ENCODE data around the gene FAM216B. TPM values are rescaled to one million over a fixed set of nuclear protein-coding genes. Genes with fewer than 3 reads are reported as not detected.

FAM216B gene
- total and polyA plus RNA-seq, 2 of the 13 experiments (the other 11 are each of a cell fraction or from before 2014, with no cell fraction given): not detected

DNA sequence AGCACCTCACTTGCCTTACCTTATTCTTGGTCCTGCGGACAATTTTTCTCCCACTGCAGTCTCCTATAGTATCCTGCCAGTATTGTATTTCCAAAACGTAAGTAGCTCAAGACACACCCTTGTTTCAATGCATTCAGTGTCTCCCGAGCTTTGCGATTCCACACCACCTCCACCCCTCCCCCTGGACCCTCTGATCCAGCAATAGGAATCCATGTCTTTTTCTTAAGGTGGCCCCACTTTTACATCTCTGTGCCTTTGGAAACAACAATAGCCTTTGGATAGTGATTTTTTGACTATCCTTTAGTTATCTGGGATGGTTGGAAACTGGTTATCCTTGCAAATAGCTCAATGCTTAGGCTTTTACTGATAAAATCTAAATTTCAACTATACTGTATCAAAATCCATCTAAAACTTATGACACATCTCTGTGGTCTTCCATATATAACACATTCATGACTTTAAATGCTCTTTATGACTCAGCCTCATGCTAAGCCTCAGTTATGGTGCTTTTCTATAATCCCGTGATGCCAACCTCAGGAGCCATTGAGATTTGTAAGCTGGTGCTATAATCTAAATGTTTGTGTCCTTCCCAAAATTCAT lies 27.1 kb downstream of the FAM216B start:
- WGBS (ENCODE audit: low lambda C conversion rate): 0% methylated on average over 5 of the region's 5 CpGs
- intact Hi-C loops (cut with micrococcal nuclease; ENCODE audit: unreplicated experiment) (no loop called here), in situ Hi-C loops (cut with HindIII; ENCODE audit: extremely low pct_ligation_motif_present, low pct_unique_long_range_greater_than_20kb) (no loop called here)
- Histone ChIP-seq H3K4me3 (replicated peaks in 1 of 3; ENCODE audit: insufficient read depth in 1 of 3, low read depth in 2 of 3, low read length in 3 of 3) (no peak overlapping the region), H3K9me3 (ENCODE audit: low read length) (peaks cover 9% of the 10 kb centered on the region; the same call in 1 of the 2 replicates), H4K20me1 (ENCODE audit: insufficient read depth, low read length) (no peaks in the 10 kb centered on the region), H2AFZ (ENCODE audit: low read length) (no peak overlapping the region), H3K79me2 (ENCODE audit: insufficient read depth, low read length) (no peaks in the 10 kb centered on the region), H3K36me3 (replicated peaks in 1 of 2; ENCODE audit: control insufficient read depth in 1 of 2, insufficient read depth in 2 of 2, low read length in 2 of 2) (no peaks in the 10 kb centered on the region), H3K4me2 (ENCODE audit: low read depth, low read length) (no peak overlapping the region), H3K27me3 (ENCODE audit: control insufficient read depth in 1 of 2, insufficient read depth in 2 of 2, low read length in 2 of 2) (no peaks in the 10 kb centered on the region), H3K9ac (ENCODE audit: insufficient read depth, low read depth, low read length) (no peak overlapping the region), H3K4me1 (ENCODE audit: insufficient read depth, low read length) (no peaks in the 10 kb centered on the region), H3K27ac (ENCODE audit: extremely low read length, insufficient read depth, low read length) (no peak overlapping the region)
- no peak for FAIRE-seq
- ChIA-PET POLR2A (no interaction called here), CTCF (ENCODE audit: low intra/inter-chr PET ratio, low total read pairs) (no interaction called here)
- DNase-seq (ENCODE audit: low spot score): no peak
- ATAC-seq: no peak
- no TSS peak for BruUV-seq (replicated peaks)
- no peak for TF ChIP-seq FOXP1 (IDR thresholded peaks at IDR 0.05)
- no peak for TF ChIP-seq FOXP1 (CRISPR knock-in tag; IDR thresholded peaks at IDR 0.05)
- no peak for TF ChIP-seq ZNF335 (CRISPR knock-in tag; IDR thresholded peaks at IDR 0.05)
- no peak for TF ChIP-seq ZKSCAN8 (CRISPR knock-in tag; IDR thresholded peaks at IDR 0.05; ENCODE audit: borderline replicate concordance)
- TF ChIP-seq ISL2 (CRISPR knock-in tag; IDR thresholded peaks at IDR 0.05): no peak
- TF ChIP-seq, protein P1, sequence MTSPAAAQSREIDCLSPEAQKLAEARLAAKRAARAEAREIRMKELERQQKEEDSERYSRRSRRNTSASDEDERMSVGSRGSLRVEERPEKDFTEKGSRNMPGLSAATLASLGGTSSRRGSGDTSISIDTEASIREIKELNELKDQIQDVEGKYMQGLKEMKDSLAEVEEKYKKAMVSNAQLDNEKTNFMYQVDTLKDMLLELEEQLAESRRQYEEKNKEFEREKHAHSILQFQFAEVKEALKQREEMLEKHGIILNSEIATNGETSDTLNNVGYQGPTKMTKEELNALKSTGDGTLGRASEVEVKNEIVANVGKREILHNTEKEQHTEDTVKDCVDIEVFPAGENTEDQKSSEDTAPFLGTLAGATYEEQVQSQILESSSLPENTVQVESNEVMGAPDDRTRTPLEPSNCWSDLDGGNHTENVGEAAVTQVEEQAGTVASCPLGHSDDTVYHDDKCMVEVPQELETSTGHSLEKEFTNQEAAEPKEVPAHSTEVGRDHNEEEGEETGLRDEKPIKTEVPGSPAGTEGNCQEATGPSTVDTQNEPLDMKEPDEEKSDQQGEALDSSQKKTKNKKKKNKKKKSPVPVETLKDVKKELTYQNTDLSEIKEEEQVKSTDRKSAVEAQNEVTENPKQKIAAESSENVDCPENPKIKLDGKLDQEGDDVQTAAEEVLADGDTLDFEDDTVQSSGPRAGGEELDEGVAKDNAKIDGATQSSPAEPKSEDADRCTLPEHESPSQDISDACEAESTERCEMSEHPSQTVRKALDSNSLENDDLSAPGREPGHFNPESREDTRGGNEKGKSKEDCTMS (CRISPR knock-in tag; conservative IDR thresholded peaks at IDR 0.05): no peak
- TF ChIP-seq, protein P2, sequence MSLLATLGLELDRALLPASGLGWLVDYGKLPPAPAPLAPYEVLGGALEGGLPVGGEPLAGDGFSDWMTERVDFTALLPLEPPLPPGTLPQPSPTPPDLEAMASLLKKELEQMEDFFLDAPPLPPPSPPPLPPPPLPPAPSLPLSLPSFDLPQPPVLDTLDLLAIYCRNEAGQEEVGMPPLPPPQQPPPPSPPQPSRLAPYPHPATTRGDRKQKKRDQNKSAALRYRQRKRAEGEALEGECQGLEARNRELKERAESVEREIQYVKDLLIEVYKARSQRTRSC (CRISPR knock-in tag; IDR thresholded peaks at IDR 0.05; ENCODE audit: low read depth): no peak
- TF ChIP-seq, protein P3, sequence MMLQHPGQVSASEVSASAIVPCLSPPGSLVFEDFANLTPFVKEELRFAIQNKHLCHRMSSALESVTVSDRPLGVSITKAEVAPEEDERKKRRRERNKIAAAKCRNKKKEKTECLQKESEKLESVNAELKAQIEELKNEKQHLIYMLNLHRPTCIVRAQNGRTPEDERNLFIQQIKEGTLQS (CRISPR knock-in tag; IDR thresholded peaks at IDR 0.05): no peak
- TF ChIP-seq ZNF124 (CRISPR knock-in tag; IDR thresholded peaks at IDR 0.05): no peak
- TF ChIP-seq TP53 (CRISPR knock-in tag; conservative IDR thresholded peaks at IDR 0.05): no peak
- TF ChIP-seq, protein P4, sequence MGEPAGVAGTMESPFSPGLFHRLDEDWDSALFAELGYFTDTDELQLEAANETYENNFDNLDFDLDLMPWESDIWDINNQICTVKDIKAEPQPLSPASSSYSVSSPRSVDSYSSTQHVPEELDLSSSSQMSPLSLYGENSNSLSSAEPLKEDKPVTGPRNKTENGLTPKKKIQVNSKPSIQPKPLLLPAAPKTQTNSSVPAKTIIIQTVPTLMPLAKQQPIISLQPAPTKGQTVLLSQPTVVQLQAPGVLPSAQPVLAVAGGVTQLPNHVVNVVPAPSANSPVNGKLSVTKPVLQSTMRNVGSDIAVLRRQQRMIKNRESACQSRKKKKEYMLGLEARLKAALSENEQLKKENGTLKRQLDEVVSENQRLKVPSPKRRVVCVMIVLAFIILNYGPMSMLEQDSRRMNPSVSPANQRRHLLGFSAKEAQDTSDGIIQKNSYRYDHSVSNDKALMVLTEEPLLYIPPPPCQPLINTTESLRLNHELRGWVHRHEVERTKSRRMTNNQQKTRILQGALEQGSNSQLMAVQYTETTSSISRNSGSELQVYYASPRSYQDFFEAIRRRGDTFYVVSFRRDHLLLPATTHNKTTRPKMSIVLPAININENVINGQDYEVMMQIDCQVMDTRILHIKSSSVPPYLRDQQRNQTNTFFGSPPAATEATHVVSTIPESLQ (CRISPR knock-in tag; conservative IDR thresholded peaks at IDR 0.05): no peak
- TF ChIP-seq ADNP (CRISPR knock-in tag; IDR thresholded peaks at IDR 0.05): no peak
- TF ChIP-seq ZNF564 (CRISPR knock-in tag; IDR thresholded peaks at IDR 0.05): no peak
- no peak for TF ChIP-seq FOSL1 (CRISPR knock-in tag; IDR thresholded peaks at IDR 0.05; ENCODE audit: borderline replicate concordance)
- no peak for TF ChIP-seq CBX2 (IDR thresholded peaks at IDR 0.05; ENCODE audit: low read depth, low read length)
- no peak for TF ChIP-seq CBX2 (CRISPR knock-in tag; IDR thresholded peaks at IDR 0.05; ENCODE audit: low read depth)
- TF ChIP-seq, protein P5, sequence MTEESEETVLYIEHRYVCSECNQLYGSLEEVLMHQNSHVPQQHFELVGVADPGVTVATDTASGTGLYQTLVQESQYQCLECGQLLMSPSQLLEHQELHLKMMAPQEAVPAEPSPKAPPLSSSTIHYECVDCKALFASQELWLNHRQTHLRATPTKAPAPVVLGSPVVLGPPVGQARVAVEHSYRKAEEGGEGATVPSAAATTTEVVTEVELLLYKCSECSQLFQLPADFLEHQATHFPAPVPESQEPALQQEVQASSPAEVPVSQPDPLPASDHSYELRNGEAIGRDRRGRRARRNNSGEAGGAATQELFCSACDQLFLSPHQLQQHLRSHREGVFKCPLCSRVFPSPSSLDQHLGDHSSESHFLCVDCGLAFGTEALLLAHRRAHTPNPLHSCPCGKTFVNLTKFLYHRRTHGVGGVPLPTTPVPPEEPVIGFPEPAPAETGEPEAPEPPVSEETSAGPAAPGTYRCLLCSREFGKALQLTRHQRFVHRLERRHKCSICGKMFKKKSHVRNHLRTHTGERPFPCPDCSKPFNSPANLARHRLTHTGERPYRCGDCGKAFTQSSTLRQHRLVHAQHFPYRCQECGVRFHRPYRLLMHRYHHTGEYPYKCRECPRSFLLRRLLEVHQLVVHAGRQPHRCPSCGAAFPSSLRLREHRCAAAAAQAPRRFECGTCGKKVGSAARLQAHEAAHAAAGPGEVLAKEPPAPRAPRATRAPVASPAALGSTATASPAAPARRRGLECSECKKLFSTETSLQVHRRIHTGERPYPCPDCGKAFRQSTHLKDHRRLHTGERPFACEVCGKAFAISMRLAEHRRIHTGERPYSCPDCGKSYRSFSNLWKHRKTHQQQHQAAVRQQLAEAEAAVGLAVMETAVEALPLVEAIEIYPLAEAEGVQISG (CRISPR knock-in tag; IDR thresholded peaks at IDR 0.05): no peak
- no peak for TF ChIP-seq ELF3 (CRISPR knock-in tag; IDR thresholded peaks at IDR 0.05)
- TF ChIP-seq ZBTB3 (CRISPR knock-in tag; IDR thresholded peaks at IDR 0.05; ENCODE audit: borderline replicate concordance, low read depth): no peak

Measured in HepG2 (cell line).